AG20443 (cell line): ENCODE data around the gene CCDC102B.

Experiments used
- DNase-seq: peaks from one replicate; pipeline ENCODE4 v3.0.0; 2012; ENCODE audit warnings: low spot score, mixed read lengths

Gene CCDC102B

GRCh38 chr18:69085951-69086350 is 288.1 kb downstream of the CCDC102B start:
- DNase-seq = no peak

GRCh38 chr18:69088973-69089372 is 291.1 kb downstream of the CCDC102B start:
- DNase-seq = no peak

DNA sequence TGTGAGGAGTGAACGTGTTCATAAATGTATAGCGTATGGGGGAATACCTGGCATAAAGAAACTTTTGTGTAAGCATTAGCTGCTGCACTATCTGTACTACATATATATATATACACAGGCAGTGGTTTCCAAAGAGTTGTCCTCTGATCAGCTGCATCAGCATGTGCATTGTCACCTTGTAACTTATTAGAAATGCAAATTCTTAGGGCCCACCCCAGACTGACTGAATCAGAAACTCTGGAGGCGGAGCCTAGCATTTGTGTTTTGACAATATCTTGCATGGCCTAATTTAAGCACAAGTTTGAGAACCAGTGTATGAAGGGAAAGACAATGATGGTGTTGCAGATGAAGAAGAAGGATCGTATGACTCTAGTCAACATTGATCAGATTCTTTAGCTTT is 299.5 kb downstream of the CCDC102B start:
- no peak for DNase-seq

- DNase-seq = peak; percentile 11
Observed at GRCh38 chr18:69102959-69103358, 305.1 kb downstream of the CCDC102B start.
